IMR-90 (cell line): ENCODE results near the gene TRIP11. TPM values are rescaled to one million over a fixed set of nuclear protein-coding genes. Genes with fewer than 3 reads are reported as not detected.
A peak's percentile ranks its signal among the peaks of the same experiment; 100 is the strongest.

Source experiments
- ATAC-seq: fragments of 200-7000 bp; cut with Tn5 transposase; 2 replicates; pipeline ENCODE4 v1.9.1; 2020; ENCODE audit warnings: low read depth, mild to moderate bottlenecking, moderate library complexity
- BruUV-seq: library from RNA; stranded (reverse); fragments of 400-500 nt; replicated peaks from 2 replicates; lab custom pipeline; 2021; lab: Mats Ljungman, UMichigan
- CTCF ChIA-PET: fragments of 300-600 bp; formaldehyde crosslinking; extraction: SDS; loops from one replicate; lab custom pipeline; 2021; ENCODE audit warnings: antibody characterized with exemption; lab: Yijun Ruan, JAX
- POLR2A ChIA-PET: fragments of 300-600 bp; sonication (Branson Sonifier 250); formaldehyde crosslinking; loops from one replicate; lab custom pipeline; 2022; ENCODE audit warnings: antibody characterized with exemption; ENCODE audit not compliant: unreplicated experiment; lab: Charles Lee
- DNase-seq: peaks from one replicate; pipeline ENCODE4 v3.0.0; 2013
- H2AFZ ChIP-seq: replicated peaks from 2 replicates; pipeline ENCODE3; 2013; ENCODE audit warnings: low read length, mild to moderate bottlenecking; ENCODE audit not compliant: poor library complexity
- H2AK5ac ChIP-seq: 2 replicates; pipeline ENCODE4 v1.6.1; 2013; ENCODE audit warnings: low read depth, low read length, inconsistent platforms
- H2AK9ac ChIP-seq: replicated peaks from 2 replicates; pipeline ENCODE3; 2013; ENCODE audit warnings: mild to moderate bottlenecking, low read depth, low read length, moderate library complexity; ENCODE audit not compliant: poor library complexity
- H2BK120ac ChIP-seq: 2 replicates; pipeline ENCODE4 v1.6.1; 2013; ENCODE audit warnings: low read depth, low read length, inconsistent platforms
- H2BK15ac ChIP-seq: 3 replicates; pipeline ENCODE4 v1.6.1; 2013; ENCODE audit warnings: low read depth, low read length, inconsistent platforms
- H2BK20ac ChIP-seq: 2 replicates; pipeline ENCODE4 v1.6.1; 2013; ENCODE audit warnings: low read depth, mild to moderate bottlenecking, inconsistent platforms, low read length, moderate library complexity
- H2BK5ac ChIP-seq: 2 replicates; pipeline ENCODE4 v1.6.1; 2013; ENCODE audit warnings: mild to moderate bottlenecking, low read depth, low read length, inconsistent platforms; ENCODE audit not compliant: poor library complexity, severe bottlenecking
- H3K14ac ChIP-seq: replicated peaks from 2 replicates; pipeline ENCODE4 v1.6.1; 2013; ENCODE audit warnings: low read depth, low read length, inconsistent platforms
- H3K18ac ChIP-seq: 2 replicates; pipeline ENCODE4 v1.6.1; 2013; ENCODE audit warnings: low read depth, low read length, control low read depth
- H3K23ac ChIP-seq: 2 replicates; pipeline ENCODE4 v1.6.1; 2013; ENCODE audit warnings: low read depth, low read length, inconsistent platforms
- H3K27ac ChIP-seq: 2 replicates; pipeline ENCODE4 v1.5.1; 2013; ENCODE audit warnings: mild to moderate bottlenecking, control low read depth, low read length; ENCODE audit not compliant: insufficient read depth
- H3K27me3 ChIP-seq: 2 replicates; pipeline ENCODE4 v1.6.1; 2013; ENCODE audit warnings: low read length; ENCODE audit not compliant: control insufficient read depth, insufficient read depth
- H3K36me3 ChIP-seq: 2 replicates; pipeline ENCODE4 v1.6.1; 2013; ENCODE audit warnings: low read length, mixed read lengths; ENCODE audit not compliant: control insufficient read depth, insufficient read depth
- H3K4ac ChIP-seq: 2 replicates; pipeline ENCODE4 v1.6.1; 2013; ENCODE audit warnings: low read depth, low read length, inconsistent platforms
- H3K4me1 ChIP-seq: 2 replicates; pipeline ENCODE4 v1.6.1; 2013; ENCODE audit warnings: low read length, mixed read lengths; ENCODE audit not compliant: control insufficient read depth, insufficient read depth
- H3K4me2 ChIP-seq: 2 replicates; pipeline ENCODE4 v1.6.1; 2013; ENCODE audit warnings: low read depth, mild to moderate bottlenecking, control low read depth, low read length, moderate library complexity
- H3K4me3 ChIP-seq: 2 replicates; pipeline ENCODE4 v1.5.1; 2013; ENCODE audit warnings: low read depth, mild to moderate bottlenecking, control low read depth, low read length, moderate library complexity; ENCODE audit not compliant: insufficient read depth
- H3K56ac ChIP-seq: 2 replicates; pipeline ENCODE4 v1.6.1; 2013; ENCODE audit warnings: low read length, inconsistent platforms; ENCODE audit not compliant: insufficient read depth; ENCODE audit errors: extremely low read depth
- H3K79me1 ChIP-seq, 2 experiments: 2 replicates each; pipeline ENCODE4 v1.6.1; 2013; ENCODE audit warnings: low read length in 2 of 2, inconsistent platforms in 1 of 2, low read depth in 1 of 2
- H3K9ac ChIP-seq: 2 replicates; pipeline ENCODE4 v1.6.1; 2013; ENCODE audit warnings: low read depth, low read length, control low read depth
- H3K9me1 ChIP-seq: 2 replicates; pipeline ENCODE4 v1.6.1; 2013; ENCODE audit warnings: low read length, inconsistent platforms; ENCODE audit not compliant: insufficient read depth
- H3K9me3 ChIP-seq: 2 replicates; pipeline ENCODE4 v1.6.1; 2013; ENCODE audit warnings: low read length; ENCODE audit not compliant: control insufficient read depth, insufficient read depth
- H4K20me1 ChIP-seq: 2 replicates; pipeline ENCODE4 v1.6.1; 2013; ENCODE audit warnings: low read length, inconsistent platforms; ENCODE audit not compliant: insufficient read depth
- H4K5ac ChIP-seq: 2 replicates; pipeline ENCODE4 v1.6.1; 2013; ENCODE audit warnings: mild to moderate bottlenecking, low read depth, low read length, control low read depth
- H4K8ac ChIP-seq, 2 experiments: 2 replicates each; pipeline ENCODE4 v1.6.1; 2013; ENCODE audit warnings: low read depth in 2 of 2, low read length in 2 of 2, control low read depth in 1 of 2, inconsistent platforms in 1 of 2
- H4K91ac ChIP-seq: 2 replicates; pipeline ENCODE4 v1.6.1; 2013; ENCODE audit warnings: low read depth, low read length, inconsistent platforms; ENCODE audit not compliant: insufficient read depth
- BHLHE40 ChIP-seq: fragments of 150-350 bp; IDR thresholded peaks from 2 replicates; pipeline ENCODE4 v1.6.1; 2016; ENCODE audit warnings: mild to moderate bottlenecking, low read depth, low read length
- CEBPB ChIP-seq: IDR thresholded peaks from 2 replicates; pipeline ENCODE4 v1.6.1; 2012; ENCODE audit warnings: low read depth, low read length, improper control_type of control experiment
- CHD1 ChIP-seq: IDR thresholded peaks from 2 replicates; pipeline ENCODE4 v1.6.1; 2012; ENCODE audit warnings: low read depth, low read length, improper control_type of control experiment
- MAFK ChIP-seq: IDR thresholded peaks from 2 replicates; pipeline ENCODE4 v1.6.1; 2012; ENCODE audit warnings: low read depth, low read length, improper control_type of control experiment
- MAZ ChIP-seq: IDR thresholded peaks from 2 replicates; pipeline ENCODE4 v1.6.1; 2012; ENCODE audit warnings: low read depth, mild to moderate bottlenecking, low read length, improper control_type of control experiment, moderate library complexity, borderline replicate concordance
- NFE2L2 ChIP-seq: fragments of 150-350 bp; IDR thresholded peaks from 2 replicates; pipeline ENCODE4 v1.6.1; 2016; ENCODE audit warnings: low read depth, mild to moderate bottlenecking, low read length
- POLR2A ChIP-seq: IDR thresholded peaks from 2 replicates; pipeline ENCODE4 v1.6.1; 2012; ENCODE audit warnings: mild to moderate bottlenecking, low read depth, low read length
- RCOR1 ChIP-seq: IDR thresholded peaks from 2 replicates; pipeline ENCODE4 v1.6.1; 2012; ENCODE audit warnings: mild to moderate bottlenecking, low read length, improper control_type of control experiment; ENCODE audit not compliant: insufficient replicate concordance
- dilution Hi-C: fragments of 300-500 bp; cut with HindIII; formaldehyde crosslinking; loops from one replicate; pipeline ENCODE4 v1.14.3; 2018; ENCODE audit warnings: low sequenced_read_pairs; ENCODE audit not compliant: unreplicated experiment
- in situ Hi-C: fragments of 300-500 bp; cut with MboI; formaldehyde crosslinking; loops from 3 replicates; pipeline ENCODE4 v1.14.3; 2019; ENCODE audit warnings: low sequenced_read_pairs, inconsistent platforms, mixed read lengths
- intact Hi-C: fragments of 100-400 bp; cut with micrococcal nuclease; formaldehyde crosslinking; loops from 2 replicates; pipeline ENCODE4 v1.10.0; 2022
- polyA plus RNA-seq, 3 experiments: library from polyadenylated mRNA; depleted of rRNA; stranded (reverse); fragments of >200 nt; gene quantifications; 2 replicates each; pipeline ENCODE4 v1.2.3, GENCODE V29; 2012; ENCODE audit warnings: low replicate concordance in 1 of 3
- total RNA-seq: library from RNA; depleted of rRNA; stranded (reverse); fragments of >200 nt; gene quantifications from 2 replicates; pipeline ENCODE4 v1.2.3, GENCODE V29; 2012

The TRIP11 gene
- total and polyA plus RNA-seq, 2 of the 4 experiments (the other 2 are of a cell fraction), result 6.8 to 83.5 TPM

DNA sequence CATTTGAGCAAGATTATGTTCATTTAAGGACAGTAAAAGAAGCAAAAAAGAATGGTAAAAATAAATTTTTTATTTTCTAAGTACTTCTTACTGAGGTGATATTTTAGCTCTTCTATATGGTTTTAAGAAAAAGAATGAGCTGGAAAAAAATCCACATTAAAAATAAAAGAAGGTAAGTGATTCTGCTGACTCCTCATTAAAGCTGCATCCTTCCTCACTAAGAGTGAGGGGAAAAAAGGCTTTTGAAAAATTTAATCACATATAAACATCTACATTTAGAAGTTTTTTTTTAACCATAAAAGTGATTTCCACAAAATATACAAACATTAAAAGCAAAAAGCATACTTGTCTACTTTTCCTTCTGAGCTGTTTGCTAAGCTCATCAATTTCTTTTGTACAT, 64.1 kb downstream of the TRIP11 start:
- Histone ChIP-seq H3K9ac (no peak overlapping the region), H3K23ac (no peak overlapping the region), H4K20me1 (no peaks in the 10 kb centered on the region), H2BK120ac (no peak overlapping the region), H2BK15ac (no peak overlapping the region), H2AK5ac (no peak overlapping the region), H3K4me1 (peaks cover 2% of the 10 kb centered on the region; the same call in 1 of the 2 replicates), H4K91ac (no peak overlapping the region), H3K14ac (no peak overlapping the region), H2BK5ac (no peak overlapping the region), H3K27ac (no peak overlapping the region), H3K36me3 (peaks cover 11% of the 10 kb centered on the region), H4K5ac (no peak overlapping the region), H3K18ac (no peak overlapping the region), H2AFZ (no peak overlapping the region), H2AK9ac (no peak overlapping the region), H2BK20ac (no peak overlapping the region), H3K4me2 (no peak overlapping the region), H3K4ac (no peak overlapping the region), H3K79me1 (peaks cover 2 to 8% of the 10 kb centered on the region in 2 experiments; a peak in 3 of 4 replicates), H3K27me3 (no peaks in the 10 kb centered on the region), H3K9me1 (peaks cover 3% of the 10 kb centered on the region), H3K56ac (no peak overlapping the region), H3K4me3 (no peak overlapping the region), H4K8ac (no peak overlapping the region), H3K9me3 (no peaks in the 10 kb centered on the region)
- ChIA-PET POLR2A (interaction anchor here (0.6 kb wide), 1 partner anchor 28 kb away, joined by 3 read pairs; the partner anchor contains the start of gene FBLN5), CTCF (interaction anchor here (1.0 kb wide), 1 partner anchor 8 kb away, joined by 4 read pairs; no protein-coding TSS in a partner anchor)
- BruUV-seq, result no TSS peak
- in situ Hi-C loops, result no loop called here
- TF ChIP-seq MAFK, result peak; percentile 53
- no peak for TF ChIP-seq NFE2L2
- TF ChIP-seq BHLHE40, result no peak
- no peak for TF ChIP-seq CHD1
- no peak for TF ChIP-seq POLR2A
- no peak for TF ChIP-seq RCOR1
- TF ChIP-seq MAZ, result no peak
- no peak for TF ChIP-seq CEBPB
- ATAC-seq (no peak), DNase-seq (no peak)
- intact Hi-C loops, result no loop called here
- dilution Hi-C loops, result no loop called here
